ENCODE data around the gene ARPC4. TPM values are rescaled to one million over a fixed set of nuclear protein-coding genes. Genes with fewer than 3 reads are reported as not detected.

The ARPC4 gene
- total RNA-seq, 1 donor from 2014 or later = 164 TPM

DNA sequence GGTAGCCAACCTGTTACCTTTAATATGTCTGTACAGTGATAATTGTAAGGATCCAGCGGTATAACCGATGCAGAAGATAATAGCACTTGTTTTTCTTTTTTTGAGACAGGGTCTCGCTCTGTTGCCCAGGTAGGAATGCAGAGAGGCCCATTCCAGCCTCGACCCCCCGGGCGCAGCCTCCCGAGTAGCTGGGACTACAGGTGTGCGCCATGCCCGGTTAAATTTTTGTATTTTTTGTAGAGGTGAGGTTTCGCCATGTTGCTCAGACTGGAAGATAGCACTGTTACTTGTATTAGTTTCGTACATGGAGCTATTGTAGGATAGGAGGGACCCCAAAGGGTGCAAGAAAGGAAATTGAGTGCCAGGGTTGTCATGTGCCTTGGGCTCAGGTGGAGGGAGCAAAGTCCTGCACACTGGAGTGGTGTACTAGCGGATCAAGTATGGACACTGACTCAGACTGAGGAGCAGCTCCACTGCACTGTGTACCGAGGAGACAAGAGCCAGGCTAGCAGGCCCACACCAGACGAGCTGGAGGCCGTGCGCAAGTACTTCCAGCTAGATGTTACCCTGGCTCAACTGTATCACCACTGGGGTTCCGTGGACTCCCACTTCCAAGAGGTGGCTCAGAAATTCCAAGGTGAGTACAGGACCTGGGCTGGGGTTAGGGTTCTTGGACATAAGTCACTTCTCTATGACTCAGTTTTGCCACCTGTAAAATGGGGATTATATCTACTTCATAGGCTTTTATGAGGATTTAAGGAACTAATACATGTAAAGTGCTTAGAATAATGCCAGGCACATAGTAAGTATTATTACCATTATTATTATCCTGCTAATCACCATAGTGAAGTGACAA, 42.1 kb upstream of the ARPC4 start:
- Mint-ChIP-seq H3K27ac (ENCODE audit: unreplicated experiment) (peak overlapping the region; percentile 100), H3K9me3 (ENCODE audit: unreplicated experiment) (peaks cover 13% of the 10 kb centered on the region), H3K27me3 (ENCODE audit: unreplicated experiment) (peaks cover 19% of the 10 kb centered on the region), H3K36me3 (ENCODE audit: unreplicated experiment) (no peaks in the 10 kb centered on the region), H3K4me1 (ENCODE audit: low read depth, unreplicated experiment) (peaks cover 10% of the 10 kb centered on the region), H3K4me3 (ENCODE audit: unreplicated experiment) (peak overlapping the region; percentile 99)
- TF ChIP-seq CTCF (IDR thresholded peaks at IDR 0.05; ENCODE audit: partially characterized antibody, unreplicated experiment) = no peak
- DNase-seq = no peak

- no peak for TF ChIP-seq CTCF (IDR thresholded peaks at IDR 0.05; ENCODE audit: partially characterized antibody, unreplicated experiment)
- Mint-ChIP-seq H3K4me1 (ENCODE audit: low read depth, unreplicated experiment) (peaks cover 7% of the 10 kb centered on the region), H3K4me3 (ENCODE audit: unreplicated experiment) (no peak overlapping the region), H3K36me3 (ENCODE audit: unreplicated experiment) (no peaks in the 10 kb centered on the region), H3K27ac (ENCODE audit: unreplicated experiment) (no peak overlapping the region), H3K27me3 (ENCODE audit: unreplicated experiment) (peaks cover 10% of the 10 kb centered on the region), H3K9me3 (ENCODE audit: unreplicated experiment) (peaks cover 7% of the 10 kb centered on the region)
- DNase-seq = no peak
These were observed 38.2 kb upstream of the ARPC4 start for GRCh38 chr3:9754678-9755077.

- Mint-ChIP-seq H3K9me3 (ENCODE audit: unreplicated experiment) (peaks cover 5% of the 10 kb centered on the region), H3K36me3 (ENCODE audit: unreplicated experiment) (peaks cover 5% of the 10 kb centered on the region), H3K4me1 (ENCODE audit: low read depth, unreplicated experiment) (no peaks in the 10 kb centered on the region), H3K4me3 (ENCODE audit: unreplicated experiment) (no peak overlapping the region), H3K27me3 (ENCODE audit: unreplicated experiment) (peaks cover 2% of the 10 kb centered on the region), H3K27ac (ENCODE audit: unreplicated experiment) (no peak overlapping the region)
- no peak for DNase-seq
- TF ChIP-seq CTCF (IDR thresholded peaks at IDR 0.05; ENCODE audit: partially characterized antibody, unreplicated experiment) = no peak
These were observed 35.5 kb upstream of the ARPC4 start for GRCh38 chr3:9757427-9757826.

- no peak for TF ChIP-seq CTCF (IDR thresholded peaks at IDR 0.05; ENCODE audit: partially characterized antibody, unreplicated experiment)
- Mint-ChIP-seq H3K9me3 (ENCODE audit: unreplicated experiment) (peaks cover 5% of the 10 kb centered on the region), H3K4me1 (ENCODE audit: low read depth, unreplicated experiment) (no peaks in the 10 kb centered on the region), H3K27me3 (ENCODE audit: unreplicated experiment) (no peaks in the 10 kb centered on the region), H3K4me3 (ENCODE audit: unreplicated experiment) (no peak overlapping the region), H3K36me3 (ENCODE audit: unreplicated experiment) (peaks cover 5% of the 10 kb centered on the region), H3K27ac (ENCODE audit: unreplicated experiment) (no peak overlapping the region)
- no peak for DNase-seq
These were observed 31.9 kb upstream of the ARPC4 start for GRCh38 chr3:9760779-9761505.

DNA sequence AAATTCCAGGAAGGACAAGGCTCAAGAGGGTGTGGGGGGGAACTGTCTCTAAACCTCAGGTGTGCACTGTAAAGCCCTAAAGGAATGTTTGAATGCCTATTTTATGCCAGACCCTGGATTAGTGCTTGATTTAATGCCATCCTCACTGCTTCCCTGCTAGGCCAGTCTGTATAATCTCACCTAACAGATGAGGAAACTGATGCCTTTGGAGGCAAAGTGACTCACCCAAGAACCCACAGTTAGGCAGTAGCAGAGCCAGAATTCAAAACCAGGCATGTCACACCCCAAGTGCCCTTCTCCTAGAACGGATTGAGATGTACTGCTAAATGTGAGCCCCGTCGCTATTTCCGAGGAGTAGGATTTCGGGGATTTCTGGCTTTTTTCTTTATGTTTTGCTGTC, 31.0 kb upstream of the ARPC4 start:
- H3K4me1 Mint-ChIP-seq (ENCODE audit: low read depth, unreplicated experiment) = no peaks in the 10 kb centered on the region
- no peak for DNase-seq
- peaks cover 5% of the 10 kb centered on the region for H3K36me3 Mint-ChIP-seq (ENCODE audit: unreplicated experiment)
- H3K4me3 Mint-ChIP-seq (ENCODE audit: unreplicated experiment) = no peak overlapping the region
- no peak overlapping the region for H3K27ac Mint-ChIP-seq (ENCODE audit: unreplicated experiment)
- TF ChIP-seq CTCF (IDR thresholded peaks at IDR 0.05; ENCODE audit: partially characterized antibody, unreplicated experiment) = no peak
- no peaks in the 10 kb centered on the region for H3K27me3 Mint-ChIP-seq (ENCODE audit: unreplicated experiment)
- H3K9me3 Mint-ChIP-seq (ENCODE audit: unreplicated experiment) = peaks cover 5% of the 10 kb centered on the region

Data from glutamatergic neuron (in vitro differentiated cells).